Fibroblast of lung (primary cell): ENCODE measurements around the gene IRF7.

Source experiments
- CTCF ChIP-seq, 2 donors: IDR thresholded peaks in 1 of 2; conservative IDR thresholded peaks in 1 of 2; 1 replicate in 1 of 2; 2 replicates in 1 of 2; pipeline ENCODE4 v1.5.1; 2011 to 2012; ENCODE audit warnings: low read length in 2 of 2, control low read depth in 1 of 2, inconsistent platforms in 1 of 2, low read depth in 1 of 2, mild to moderate bottlenecking in 1 of 2
- EZH2 ChIP-seq: IDR thresholded peaks from 2 replicates; pipeline ENCODE4 v1.5.1; 2012; ENCODE audit warnings: low read length, control low read depth, mild to moderate bottlenecking; ENCODE audit errors: missing control alignments

GRCh38 chr11:603154-603553, 12.6 kb downstream of the IRF7 start:
- TF ChIP-seq CTCF (conservative IDR thresholded peaks at IDR 0.05 in 1 of 2, IDR thresholded peaks at IDR 0.05 in 1 of 2; ENCODE audit: low read depth in 1 of 2, low read length in 2 of 2) (no peak), EZH2 (no peak)
